Measurements from ENCODE around the gene CDC16.
"Not testable (repeated sequence)": the region's sequence is repeated elsewhere in the genome, so short reads cannot be mapped to it uniquely, and the experiment has no call there.

CDC16 gene

GRCh38 chr13:114228176-114228575, 6.5 kb upstream of the CDC16 start:
- no peak for DNase-seq

DNA sequence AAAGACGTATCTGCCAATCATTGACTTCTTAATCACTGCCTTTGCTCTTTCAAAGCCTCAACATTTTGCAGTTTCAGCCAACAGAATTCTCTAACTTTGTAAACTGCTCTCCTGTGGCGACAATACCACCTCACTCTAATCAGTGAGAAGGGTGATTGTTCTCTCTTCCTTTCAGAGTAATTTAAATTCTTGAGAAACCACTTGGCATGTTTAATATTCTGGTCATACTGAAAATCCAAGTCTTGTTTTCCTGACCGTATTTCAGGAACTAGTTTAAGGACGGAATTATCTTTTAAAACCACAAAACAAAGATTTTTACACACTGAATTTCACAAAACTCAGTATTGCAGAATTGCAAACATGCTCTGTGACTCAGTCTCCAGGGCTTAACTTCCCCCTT, 5.2 kb upstream of the CDC16 start:
- DNase-seq, result no peak

DNA sequence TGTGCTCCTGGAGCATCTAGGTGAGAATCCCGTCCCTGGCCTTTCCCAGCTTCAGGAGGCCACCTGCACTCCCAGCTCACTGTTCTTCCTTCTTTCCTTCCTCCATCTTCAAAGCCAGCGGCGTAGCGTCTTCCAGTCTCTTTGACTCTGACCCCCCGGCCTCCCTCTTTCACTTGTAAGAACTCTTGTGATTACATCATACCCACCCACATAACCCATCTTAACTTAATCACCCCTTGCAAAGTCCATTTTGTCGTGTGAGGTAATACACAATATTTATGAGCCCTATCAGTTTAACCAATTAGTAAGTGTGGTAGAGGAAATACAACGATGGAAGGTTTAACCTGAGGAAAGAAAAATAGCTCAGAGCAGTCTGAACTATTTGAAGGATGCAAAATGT, 4.6 kb upstream of the CDC16 start:
- DNase-seq, result no peak

DNA sequence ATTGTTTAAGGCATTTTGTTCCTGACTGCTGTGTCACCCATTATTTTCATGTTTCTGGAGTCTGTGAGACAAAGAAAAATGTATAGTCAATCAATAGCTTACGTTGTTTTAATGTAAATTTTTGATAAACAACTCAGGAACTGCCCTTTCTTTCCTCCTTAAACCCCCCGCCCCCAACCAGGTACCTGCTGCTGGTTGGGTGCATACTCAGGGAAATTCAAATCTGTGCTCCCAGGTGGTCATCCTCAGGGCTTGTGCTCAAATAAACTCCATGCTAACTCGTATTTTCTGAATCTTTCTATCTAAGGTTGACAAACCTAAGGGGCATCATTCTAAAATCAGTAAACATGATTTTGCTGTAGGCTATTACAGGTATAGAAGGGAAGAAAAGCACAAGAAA, 4.1 kb upstream of the CDC16 start:
- DNase-seq, result no peak

DNA sequence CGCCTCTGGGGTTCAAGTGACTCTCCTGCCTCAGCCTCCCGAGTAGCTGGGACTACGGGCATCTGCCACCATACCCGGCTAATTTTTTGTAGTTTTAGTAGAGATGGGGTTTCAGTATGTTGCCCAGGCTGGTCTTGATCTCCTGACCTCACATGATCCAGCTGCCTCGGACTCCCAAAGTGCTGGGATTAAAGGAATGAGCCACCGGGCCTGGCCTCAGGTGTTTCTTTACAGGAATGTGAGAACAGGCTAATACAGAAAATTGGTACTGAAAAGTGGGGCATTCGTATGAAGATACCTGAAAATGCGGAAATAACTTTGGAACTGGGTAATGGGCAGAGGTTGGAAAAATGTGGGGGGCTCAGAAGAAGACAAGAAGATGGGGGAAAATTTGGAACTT, 2.8 kb upstream of the CDC16 start:
- DNase-seq, result no peak

GRCh38 chr13:114234266-114234644, 442 bp upstream of the CDC16 start:
- no peak for DNase-seq

- DNase-seq, result no peak
These were observed 1.0 kb downstream of the CDC16 start for GRCh38 chr13:114235697-114236096.

DNA sequence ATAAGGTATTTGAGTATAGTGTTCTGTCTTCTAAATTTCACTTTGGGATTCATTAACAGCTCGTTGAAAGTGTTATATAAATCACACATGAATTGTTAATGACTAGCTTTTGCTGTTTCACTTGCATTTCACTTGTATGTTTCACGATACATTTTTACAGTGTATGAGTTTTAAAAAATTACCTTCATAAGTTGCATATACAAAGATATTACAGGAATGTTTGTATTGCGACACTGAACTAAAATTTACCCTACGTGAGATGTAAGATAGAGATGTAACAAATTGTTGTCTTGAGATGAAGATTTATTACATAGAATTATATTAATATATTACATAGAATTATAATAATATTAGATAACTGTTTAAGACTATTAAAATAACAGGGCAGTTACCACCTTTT, 1.5 kb downstream of the CDC16 start:
- no peak for DNase-seq

GRCh38 chr13:114237415-114238112, 2.9 kb downstream of the CDC16 start:
- no peak for DNase-seq

GRCh38 chr13:114241918-114242317, 7.2 kb downstream of the CDC16 start:
- DNase-seq, result no peak

DNA sequence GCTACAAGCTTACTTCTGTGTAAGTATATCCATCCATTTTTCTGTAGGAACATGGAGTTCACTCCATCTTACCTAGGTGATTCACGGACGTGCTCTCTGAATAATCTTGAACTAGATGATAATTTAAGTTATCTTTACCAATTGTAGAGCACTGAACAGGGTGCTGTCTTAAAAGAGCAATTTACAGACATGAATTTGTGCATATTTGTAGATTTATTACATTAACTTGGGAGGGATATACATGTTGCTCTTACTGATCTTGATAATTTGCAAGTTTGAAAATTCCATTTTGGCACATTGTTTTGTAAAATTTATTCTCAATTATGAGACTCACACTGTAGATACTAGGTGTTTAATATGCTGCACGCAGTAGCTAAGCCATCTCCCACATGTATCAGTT, 9.3 kb downstream of the CDC16 start:
- no peak for DNase-seq

GRCh38 chr13:114244637-114245036, 9.9 kb downstream of the CDC16 start:
- DNase-seq, result no peak

GRCh38 chr13:114248011-114248410, 13.3 kb downstream of the CDC16 start:
- DNase-seq, result no peak

- no peak for DNase-seq
These were observed 14.4 kb downstream of the CDC16 start for GRCh38 chr13:114249077-114249476.

DNA sequence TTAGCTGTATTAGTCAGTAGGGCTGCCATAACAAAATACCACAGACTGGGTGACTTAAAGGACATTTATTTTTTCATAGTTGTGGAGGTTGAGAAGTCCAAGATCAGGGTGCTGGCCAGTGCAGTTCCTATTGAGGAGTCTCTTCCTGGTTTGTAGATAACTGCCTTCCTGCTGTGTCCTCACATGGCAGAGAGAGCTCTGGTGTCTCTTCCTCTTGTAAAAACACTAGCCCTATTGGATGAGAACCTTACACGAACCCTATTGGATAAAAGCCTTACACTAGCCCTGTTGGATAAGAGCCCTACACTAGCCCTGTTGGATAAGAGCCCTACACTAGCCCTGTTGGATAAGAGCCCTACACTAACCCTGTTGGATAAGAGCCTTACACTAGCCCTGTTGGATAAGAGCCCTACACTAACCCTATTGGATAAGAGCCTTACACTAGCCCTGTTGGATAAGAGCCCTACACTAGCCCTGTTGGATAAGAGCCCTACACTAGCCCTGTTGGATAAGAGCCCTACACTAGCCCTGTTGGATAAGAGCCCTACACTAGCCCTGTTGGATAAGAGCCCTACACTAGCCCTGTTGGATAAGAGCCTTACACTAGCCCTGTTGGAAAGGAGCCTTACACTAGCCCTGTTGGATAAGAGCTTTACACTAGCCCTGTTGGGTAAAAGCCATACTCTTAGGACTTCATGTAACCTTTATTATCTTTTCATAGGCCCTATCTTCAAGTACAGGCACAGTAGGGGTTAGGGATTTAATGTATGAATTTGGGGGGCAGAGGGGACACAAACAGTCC, 17.1 kb downstream of the CDC16 start:
- DNase-seq, result not testable (repeated sequence)

- DNase-seq, result no peak
These were observed 21.9 kb downstream of the CDC16 start for GRCh38 chr13:114256547-114256946.

GRCh38 chr13:114257014-114257413, 22.3 kb downstream of the CDC16 start:
- no peak for DNase-seq

DNA sequence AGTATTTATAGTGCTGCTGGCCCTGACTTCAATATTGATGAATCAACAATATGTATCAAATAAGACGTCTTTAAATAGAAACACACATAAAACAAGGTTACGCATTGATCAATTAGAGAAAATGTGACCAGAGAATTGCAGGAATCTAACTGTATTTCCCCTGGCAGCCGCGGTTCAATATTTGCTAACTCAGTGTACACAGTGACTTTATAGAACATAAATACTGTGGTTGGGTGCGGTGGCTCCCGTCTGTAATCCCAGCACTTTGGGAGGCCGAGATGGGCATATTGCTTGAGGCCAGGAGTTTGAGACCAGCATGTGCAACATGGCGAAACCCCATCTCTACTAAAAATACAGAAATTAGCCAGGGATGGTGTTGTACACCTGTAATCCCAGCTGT, 23.9 kb downstream of the CDC16 start:
- DNase-seq, result no peak

DNA sequence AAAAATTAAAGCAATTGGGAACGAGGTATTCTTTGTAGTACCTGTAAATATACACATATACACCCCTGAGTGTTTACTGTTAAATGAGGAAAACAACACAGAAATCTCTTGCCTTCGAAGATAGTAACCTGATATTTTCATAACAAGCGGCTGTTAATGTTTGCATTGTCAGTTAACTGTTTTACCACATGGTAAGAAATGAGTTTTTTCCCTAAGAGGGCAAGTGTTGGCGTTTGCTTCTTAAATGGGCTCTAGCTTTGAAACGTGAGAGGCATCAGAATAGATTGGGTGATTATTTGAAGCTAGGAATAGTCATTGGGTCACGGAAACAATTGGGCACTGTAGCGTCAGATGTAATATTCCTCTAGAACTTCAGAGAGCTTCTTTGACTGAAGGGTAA, 24.7 kb downstream of the CDC16 start:
- DNase-seq, result no peak

DNA sequence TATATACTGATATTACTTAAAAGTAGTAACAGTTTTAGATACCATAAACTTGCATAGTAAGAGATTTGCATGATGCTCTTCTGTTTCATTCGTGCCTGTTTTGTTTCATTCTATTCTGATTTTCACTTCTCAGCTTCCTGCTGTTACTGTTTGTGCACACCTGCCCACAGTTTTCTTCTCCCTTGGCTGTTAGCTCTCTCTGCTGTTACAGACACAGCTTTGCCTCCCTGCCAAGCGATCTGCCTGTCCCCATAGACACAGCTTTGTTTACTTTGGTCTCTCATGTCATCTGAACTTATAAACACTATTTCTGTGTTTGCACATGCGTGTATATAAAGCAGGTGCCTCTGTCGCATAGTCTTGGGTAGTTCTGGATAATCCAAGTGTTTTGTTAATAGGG, 25.3 kb downstream of the CDC16 start:
- DNase-seq, result no peak

DNA sequence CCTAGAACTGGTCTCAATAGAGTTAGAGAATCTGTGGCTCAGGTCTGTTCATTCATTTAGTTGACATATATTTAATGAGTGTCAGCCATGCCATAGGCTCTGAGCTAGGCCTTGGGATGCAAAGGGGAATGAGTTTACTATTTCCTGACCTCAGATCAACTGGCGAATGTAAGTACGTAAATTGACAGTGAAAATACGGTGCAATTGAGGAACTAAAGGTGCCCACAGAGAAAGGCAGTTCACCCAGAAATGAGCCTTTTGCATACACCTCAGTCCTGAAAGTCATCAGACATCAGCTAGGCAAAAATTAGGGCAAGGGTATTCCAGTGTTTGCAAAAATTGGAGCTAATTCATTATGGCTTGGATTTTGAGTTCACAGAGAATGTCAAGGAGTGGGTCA, 26.1 kb downstream of the CDC16 start:
- DNase-seq, result no peak

GRCh38 chr13:114261328-114261965, 26.8 kb downstream of the CDC16 start:
- no peak for DNase-seq

- DNase-seq, result no peak
These were observed 28.9 kb downstream of the CDC16 start for GRCh38 chr13:114263578-114263977.

- DNase-seq, result not testable (repeated sequence)
These were observed 29.6 kb downstream of the CDC16 start for GRCh38 chr13:114264313-114264712.
